Stimulated activated memory B cell treated with anti-CD40 and anti-IgM and Interleukin-4, amounts not matched to agents 10 μg/mL and 1 μg/mL and 100 μg/mL, for 72 hours (primary cell): ENCODE measurements around the gene HOXA11.

ENCODE experiments used
- ATAC-seq: fragments of 150-1000 bp; cut with Tn5 transposase; 2 replicates; pipeline ENCODE4 v1.10.0; 2021
- H3K27ac Mint-ChIP-seq: one replicate; pipeline ENCODE4 v1.8.0; 2022; ENCODE audit warnings: mild to moderate bottlenecking, mixed read lengths
- H3K27me3 Mint-ChIP-seq: one replicate; pipeline ENCODE4 v1.8.0; 2022; ENCODE audit warnings: mixed read lengths
- H3K36me3 Mint-ChIP-seq: one replicate; pipeline ENCODE4 v1.8.0; 2022; ENCODE audit warnings: mixed read lengths
- H3K4me1 Mint-ChIP-seq: one replicate; pipeline ENCODE4 v1.8.0; 2022; ENCODE audit warnings: mixed read lengths
- H3K4me3 Mint-ChIP-seq: one replicate; pipeline ENCODE4 v1.8.0; 2022; ENCODE audit warnings: mild to moderate bottlenecking, moderate library complexity, mixed read lengths
- H3K9me3 Mint-ChIP-seq: one replicate; pipeline ENCODE4 v1.8.0; 2022; ENCODE audit warnings: mixed read lengths

The HOXA11 gene

GRCh38 chr7:27139334-27140125, 45.5 kb downstream of the HOXA11 start:
- no peak overlapping the region for H3K4me3 Mint-ChIP-seq
- peaks cover 69% of the 10 kb centered on the region for H3K27me3 Mint-ChIP-seq
- no peaks in the 10 kb centered on the region for H3K36me3 Mint-ChIP-seq
- no peaks in the 10 kb centered on the region for H3K9me3 Mint-ChIP-seq
- H3K27ac Mint-ChIP-seq: no peak overlapping the region
- H3K4me1 Mint-ChIP-seq: peaks cover 4% of the 10 kb centered on the region
- ATAC-seq: peak; percentile 40

DNA sequence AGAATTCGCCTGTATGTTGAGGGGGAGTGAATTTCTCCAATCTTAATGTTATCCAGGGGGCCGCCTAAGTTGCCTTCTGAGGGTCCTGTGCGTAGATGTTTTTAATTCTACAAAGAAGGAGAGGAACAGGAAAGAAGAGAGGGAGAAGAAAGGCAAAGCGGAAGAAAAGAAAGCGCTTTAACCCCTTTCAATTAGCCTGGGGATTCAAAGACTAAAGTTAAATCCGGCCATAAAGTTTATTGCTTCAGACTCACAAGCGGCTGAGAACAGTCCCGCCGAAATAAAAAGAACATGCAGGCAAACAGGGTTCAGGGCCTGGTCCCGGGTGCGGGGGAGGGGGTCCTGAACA, 46.1 kb downstream of the HOXA11 start:
- Mint-ChIP-seq H3K4me1 (peaks cover 4% of the 10 kb centered on the region), H3K27me3 (peaks cover 75% of the 10 kb centered on the region), H3K27ac (no peak overlapping the region), H3K36me3 (no peaks in the 10 kb centered on the region), H3K4me3 (no peak overlapping the region), H3K9me3 (no peaks in the 10 kb centered on the region)
- ATAC-seq: no peak

- H3K27ac Mint-ChIP-seq: no peak overlapping the region
- no peaks in the 10 kb centered on the region for H3K36me3 Mint-ChIP-seq
- H3K4me1 Mint-ChIP-seq: peaks cover 4% of the 10 kb centered on the region
- no peaks in the 10 kb centered on the region for H3K9me3 Mint-ChIP-seq
- H3K27me3 Mint-ChIP-seq: peaks cover 80% of the 10 kb centered on the region
- no peak overlapping the region for H3K4me3 Mint-ChIP-seq
- ATAC-seq: no peak
These were observed 46.6 kb downstream of the HOXA11 start for GRCh38 chr7:27138472-27138871.

GRCh38 chr7:27137640-27138315, 47.3 kb downstream of the HOXA11 start:
- H3K36me3 Mint-ChIP-seq: no peaks in the 10 kb centered on the region
- H3K4me3 Mint-ChIP-seq: no peak overlapping the region
- no peak overlapping the region for H3K27ac Mint-ChIP-seq
- no peak for ATAC-seq
- no peaks in the 10 kb centered on the region for H3K9me3 Mint-ChIP-seq
- peaks cover 81% of the 10 kb centered on the region for H3K27me3 Mint-ChIP-seq
- peaks cover 4% of the 10 kb centered on the region for H3K4me1 Mint-ChIP-seq

- Mint-ChIP-seq H3K4me1 (no peaks in the 10 kb centered on the region), H3K27ac (no peak overlapping the region), H3K9me3 (no peaks in the 10 kb centered on the region), H3K4me3 (no peak overlapping the region), H3K36me3 (no peaks in the 10 kb centered on the region), H3K27me3 (peaks cover 69% of the 10 kb centered on the region)
- ATAC-seq: no peak
These were observed 50.6 kb downstream of the HOXA11 start for GRCh38 chr7:27134392-27134791.

DNA sequence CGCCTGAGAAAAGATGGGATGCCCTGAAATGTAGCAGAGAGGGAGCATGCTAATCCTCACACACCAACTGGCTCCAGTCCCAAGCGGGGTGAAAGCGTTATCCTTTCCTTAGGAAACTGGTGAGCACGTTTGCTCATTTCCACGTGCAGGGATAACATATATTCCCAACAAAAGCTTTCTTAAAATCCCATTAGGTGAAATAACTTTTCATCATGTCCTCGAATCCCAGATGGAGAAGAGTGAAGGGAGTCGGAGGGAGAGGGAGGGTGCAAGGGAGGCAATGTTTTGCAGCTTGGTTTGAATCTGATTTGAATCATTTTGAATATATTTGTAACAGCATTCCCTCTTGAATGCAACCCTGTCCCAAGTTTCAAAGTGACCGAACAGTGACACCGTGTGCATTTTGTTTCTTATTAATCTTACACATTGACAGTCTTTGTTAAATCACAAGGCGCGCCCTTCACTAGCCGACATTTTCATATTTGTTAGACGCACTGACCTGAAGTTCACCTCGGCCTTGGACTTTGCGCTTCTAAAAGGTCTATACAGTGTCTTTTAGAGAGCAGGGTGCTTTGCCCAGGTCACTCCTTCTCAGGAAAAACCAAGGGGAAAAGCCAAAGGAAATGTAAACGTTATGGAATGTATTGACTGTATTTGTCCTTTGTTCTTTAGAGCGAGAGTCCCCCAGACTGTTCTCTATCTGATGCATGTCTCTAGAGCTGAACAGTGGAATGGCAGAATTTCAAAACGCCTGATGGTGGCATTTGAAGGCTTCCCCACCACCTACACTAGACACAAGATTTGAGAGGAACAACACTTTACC, 51.4 kb downstream of the HOXA11 start:
- no peaks in the 10 kb centered on the region for H3K36me3 Mint-ChIP-seq
- H3K27me3 Mint-ChIP-seq: peaks cover 73% of the 10 kb centered on the region
- H3K4me3 Mint-ChIP-seq: no peak overlapping the region
- H3K9me3 Mint-ChIP-seq: peaks cover 3% of the 10 kb centered on the region
- no peak for ATAC-seq
- H3K27ac Mint-ChIP-seq: no peak overlapping the region
- H3K4me1 Mint-ChIP-seq: no peaks in the 10 kb centered on the region

- Mint-ChIP-seq H3K27me3 (peaks cover 73% of the 10 kb centered on the region), H3K36me3 (no peaks in the 10 kb centered on the region), H3K27ac (no peak overlapping the region), H3K4me1 (no peaks in the 10 kb centered on the region), H3K9me3 (peaks cover 3% of the 10 kb centered on the region), H3K4me3 (no peak overlapping the region)
- ATAC-seq: no peak
These were observed 52.1 kb downstream of the HOXA11 start for GRCh38 chr7:27132978-27133377.

- no peak overlapping the region for H3K27ac Mint-ChIP-seq
- H3K27me3 Mint-ChIP-seq: peaks cover 73% of the 10 kb centered on the region
- H3K9me3 Mint-ChIP-seq: peaks cover 3% of the 10 kb centered on the region
- no peak for ATAC-seq
- H3K36me3 Mint-ChIP-seq: no peaks in the 10 kb centered on the region
- H3K4me1 Mint-ChIP-seq: no peaks in the 10 kb centered on the region
- H3K4me3 Mint-ChIP-seq: no peak overlapping the region
These were observed 52.8 kb downstream of the HOXA11 start for GRCh38 chr7:27132214-27132613.

DNA sequence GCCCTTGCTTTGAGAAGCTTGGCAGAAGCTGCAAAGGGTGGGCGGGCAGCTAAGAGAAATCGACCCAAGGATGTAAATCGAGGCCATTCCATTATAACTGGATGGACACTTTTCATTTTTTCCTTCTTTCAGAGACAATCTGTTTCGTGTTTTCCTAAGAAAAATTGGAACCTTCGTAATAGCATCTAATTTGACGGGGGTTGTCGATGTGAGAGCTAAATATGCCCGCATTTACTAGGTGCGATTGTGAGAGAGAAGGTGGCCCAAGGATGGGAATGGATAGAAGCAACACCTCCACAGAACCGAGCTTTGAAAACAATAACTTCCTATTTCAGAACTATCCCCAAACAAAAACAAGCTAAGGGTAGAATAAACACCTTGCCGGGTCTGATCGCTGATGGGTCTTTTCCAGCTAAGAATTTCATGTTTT, 53.6 kb downstream of the HOXA11 start:
- Mint-ChIP-seq H3K27me3 (peaks cover 74% of the 10 kb centered on the region), H3K36me3 (no peaks in the 10 kb centered on the region), H3K4me1 (no peaks in the 10 kb centered on the region), H3K9me3 (peaks cover 3% of the 10 kb centered on the region), H3K4me3 (peak overlapping the region; percentile 54), H3K27ac (no peak overlapping the region)
- ATAC-seq: no peak
